ENCODE data around the gene NBEA.

The NBEA gene

DNA sequence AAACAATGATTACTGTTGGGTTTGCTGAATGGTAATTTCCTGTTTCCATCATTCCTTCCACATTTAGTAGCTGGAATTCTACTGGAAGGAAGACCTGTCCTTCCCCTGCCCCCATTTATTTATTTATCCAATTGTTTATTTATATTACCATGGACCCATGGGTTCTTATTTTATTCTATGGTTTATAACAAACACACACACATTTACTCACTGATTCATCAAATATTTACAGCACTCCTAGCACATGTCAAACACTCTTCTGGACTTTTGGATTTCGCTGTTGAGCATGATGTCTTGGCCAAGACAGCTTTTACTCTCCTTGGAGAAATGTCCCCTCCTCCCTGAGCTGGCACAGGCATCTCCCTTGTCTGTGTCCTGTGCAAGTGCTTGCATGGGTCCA is 762.3 kb downstream of the NBEA start:
- H3K27ac ChIP-seq: no peak overlapping the region
- TF ChIP-seq, protein P1, sequence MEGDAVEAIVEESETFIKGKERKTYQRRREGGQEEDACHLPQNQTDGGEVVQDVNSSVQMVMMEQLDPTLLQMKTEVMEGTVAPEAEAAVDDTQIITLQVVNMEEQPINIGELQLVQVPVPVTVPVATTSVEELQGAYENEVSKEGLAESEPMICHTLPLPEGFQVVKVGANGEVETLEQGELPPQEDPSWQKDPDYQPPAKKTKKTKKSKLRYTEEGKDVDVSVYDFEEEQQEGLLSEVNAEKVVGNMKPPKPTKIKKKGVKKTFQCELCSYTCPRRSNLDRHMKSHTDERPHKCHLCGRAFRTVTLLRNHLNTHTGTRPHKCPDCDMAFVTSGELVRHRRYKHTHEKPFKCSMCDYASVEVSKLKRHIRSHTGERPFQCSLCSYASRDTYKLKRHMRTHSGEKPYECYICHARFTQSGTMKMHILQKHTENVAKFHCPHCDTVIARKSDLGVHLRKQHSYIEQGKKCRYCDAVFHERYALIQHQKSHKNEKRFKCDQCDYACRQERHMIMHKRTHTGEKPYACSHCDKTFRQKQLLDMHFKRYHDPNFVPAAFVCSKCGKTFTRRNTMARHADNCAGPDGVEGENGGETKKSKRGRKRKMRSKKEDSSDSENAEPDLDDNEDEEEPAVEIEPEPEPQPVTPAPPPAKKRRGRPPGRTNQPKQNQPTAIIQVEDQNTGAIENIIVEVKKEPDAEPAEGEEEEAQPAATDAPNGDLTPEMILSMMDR (conservative IDR thresholded peaks at IDR 0.05): no peak

DNA sequence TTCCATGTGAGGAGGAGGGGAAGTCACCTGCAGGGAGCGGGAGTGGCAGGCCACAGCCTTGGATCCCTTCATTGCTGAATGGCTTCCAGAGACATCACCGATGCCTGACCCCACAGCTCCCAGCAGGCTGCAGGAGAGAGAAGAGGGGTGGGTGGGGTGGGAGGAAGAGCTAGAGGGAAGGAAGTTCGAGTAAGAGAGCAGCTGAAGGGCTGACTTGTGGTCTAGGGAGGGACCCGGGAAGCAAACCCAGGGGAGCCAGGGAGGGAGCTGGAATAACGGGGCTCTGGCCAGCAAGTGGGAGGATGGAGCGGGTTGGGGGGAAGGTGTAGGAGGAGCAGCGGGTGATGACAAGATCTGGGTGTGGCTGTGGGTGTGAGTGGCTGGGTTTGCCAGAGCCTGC is 764.2 kb downstream of the NBEA start:
- no peak overlapping the region for H3K27ac ChIP-seq
- TF ChIP-seq, protein P1 (conservative IDR thresholded peaks at IDR 0.05): no peak

DNA sequence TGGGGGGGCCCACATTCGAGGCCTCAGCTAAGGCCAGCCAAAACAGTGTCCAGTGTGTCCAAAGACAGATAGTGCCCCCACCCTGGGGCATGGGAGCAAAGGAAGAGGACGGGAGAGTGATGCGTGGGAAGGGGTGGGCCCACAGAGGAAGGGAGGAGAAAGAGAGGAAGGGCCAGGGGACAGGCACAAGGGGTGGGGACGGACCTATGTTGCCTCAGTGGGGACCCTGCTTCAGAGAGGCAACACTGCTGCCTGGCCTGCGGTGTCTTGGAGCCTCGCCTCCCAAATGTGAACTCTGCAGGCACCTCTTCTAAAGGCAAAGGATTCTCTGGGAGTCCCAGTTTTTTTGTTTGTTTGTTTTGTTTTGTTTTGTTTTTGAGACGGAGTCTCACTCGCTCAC is 764.7 kb downstream of the NBEA start:
- no peak overlapping the region for H3K27ac ChIP-seq
- TF ChIP-seq, protein P1 (conservative IDR thresholded peaks at IDR 0.05): no peak

DNA sequence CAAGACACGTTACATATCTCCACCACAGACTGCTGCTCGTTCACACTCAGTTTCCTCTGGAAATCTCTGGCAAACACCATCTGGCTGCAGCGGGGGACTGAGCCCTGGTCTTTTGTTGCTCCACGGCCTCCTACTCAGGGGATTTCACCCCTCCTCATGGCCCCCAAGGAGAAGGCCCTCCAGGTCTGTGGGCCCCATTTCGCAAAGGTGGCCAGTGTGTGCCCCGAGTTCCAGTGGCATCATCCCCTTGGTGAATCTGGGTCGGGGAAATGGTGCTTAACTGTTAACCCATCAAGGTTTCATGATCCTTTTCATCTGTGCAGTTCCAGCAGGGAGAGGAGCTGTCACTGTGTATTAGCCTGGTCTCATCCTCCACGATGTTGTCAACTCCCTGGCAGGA is 769.8 kb downstream of the NBEA start:
- TF ChIP-seq, protein P1 (conservative IDR thresholded peaks at IDR 0.05): no peak

DNA sequence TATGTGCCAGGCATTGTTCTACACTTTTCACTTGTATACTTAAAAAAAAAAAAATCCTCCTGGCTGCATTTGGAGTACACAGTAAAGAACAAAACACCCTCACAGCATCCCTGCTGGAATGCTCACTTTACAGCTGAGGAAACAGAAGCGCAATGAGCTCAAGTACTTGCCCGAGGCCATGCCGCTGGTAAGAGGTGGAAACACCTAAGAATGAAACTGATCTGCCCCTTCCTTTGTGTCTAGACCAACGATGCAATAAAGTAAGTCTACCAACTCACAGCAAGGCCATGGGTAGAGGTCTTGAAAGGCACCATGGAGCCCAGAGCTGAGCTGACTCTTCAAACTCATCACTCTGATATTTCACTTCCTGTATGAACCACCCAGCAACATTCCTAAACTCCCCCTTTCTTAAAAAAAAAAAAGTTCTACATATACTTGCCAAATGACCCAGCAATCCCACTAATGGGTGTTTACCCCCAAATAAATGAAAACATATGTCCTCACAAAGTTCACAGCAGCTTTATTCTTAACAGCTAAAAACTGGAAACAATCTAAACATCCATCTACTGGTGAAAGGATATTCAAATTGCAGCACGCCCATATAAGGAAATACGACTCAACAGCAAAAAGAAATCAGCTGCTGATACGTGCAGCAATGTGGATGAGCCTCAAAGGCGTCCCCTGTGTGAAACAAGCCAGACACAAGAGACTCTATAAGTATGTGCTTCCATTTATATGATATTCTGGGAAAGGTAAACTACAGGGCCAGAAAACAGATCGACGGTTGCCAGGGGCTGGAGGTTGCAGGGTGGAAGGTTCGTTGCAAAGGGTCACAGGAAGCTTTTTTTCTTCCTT is 771.1 kb downstream of the NBEA start:
- TF ChIP-seq, protein P1 (conservative IDR thresholded peaks at IDR 0.05): no peak
- no peak overlapping the region for H3K27ac ChIP-seq

More for the DNA sequence above, 769.8 kb downstream of the NBEA start:
- no peak overlapping the region for H3K27ac ChIP-seq

DNA sequence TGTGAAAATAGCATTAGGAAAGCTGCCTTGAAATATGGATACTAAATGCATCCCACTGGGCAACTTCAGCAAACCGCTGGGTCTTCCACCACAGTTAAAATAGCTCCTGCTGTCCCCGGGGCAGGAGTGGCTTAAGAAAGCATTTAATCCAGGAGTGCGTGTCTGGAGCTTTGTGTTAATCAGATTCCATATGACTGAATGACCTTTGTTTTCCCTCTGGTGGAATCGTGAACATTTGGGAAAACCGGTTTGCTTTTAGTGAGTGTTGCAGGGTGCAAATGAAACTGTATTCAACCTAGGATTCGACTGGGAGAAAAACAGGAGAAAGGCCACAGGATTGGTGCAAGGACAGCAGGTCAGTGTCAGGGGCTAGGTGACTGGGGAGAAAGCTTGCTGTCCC is 772.1 kb downstream of the NBEA start:
- TF ChIP-seq, protein P1 (conservative IDR thresholded peaks at IDR 0.05): no peak
- H3K27ac ChIP-seq: no peak overlapping the region

DNA sequence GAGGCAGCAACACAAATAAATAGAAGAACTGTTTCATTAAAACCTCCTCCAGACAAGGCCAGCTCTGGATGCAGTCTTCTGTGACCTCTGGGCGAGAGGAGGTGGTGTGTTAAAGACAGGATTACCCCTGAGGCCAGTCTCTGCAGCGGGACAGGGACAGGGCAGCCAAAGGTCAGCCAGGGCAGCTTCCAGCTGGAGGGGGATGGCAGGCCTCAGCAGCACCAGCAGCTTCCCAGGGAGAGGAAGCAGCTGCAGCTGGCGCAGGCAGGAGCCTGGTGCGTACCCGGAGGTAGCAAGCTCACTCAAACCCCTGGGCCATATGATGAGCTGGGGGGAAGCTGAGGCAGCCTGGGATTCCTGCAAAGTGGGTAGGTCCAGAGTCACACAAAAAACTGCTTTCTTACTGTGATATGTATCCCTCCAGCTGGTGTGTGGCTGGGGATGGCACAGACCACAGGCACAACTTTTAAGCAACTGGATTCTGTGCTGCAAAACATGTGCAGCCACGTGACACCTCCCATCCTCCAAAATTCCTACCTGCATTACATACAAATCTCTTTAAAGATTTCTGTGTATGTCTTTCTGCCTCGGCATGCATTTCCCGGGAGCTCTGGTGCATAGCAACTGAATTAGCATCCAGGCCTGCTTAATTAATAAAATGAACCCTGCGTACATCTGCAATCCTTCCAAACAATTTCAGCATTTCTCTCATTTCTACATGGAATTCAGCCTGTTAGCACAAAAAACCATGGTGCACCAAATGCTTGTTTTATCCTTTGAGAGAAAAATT is 772.7 kb downstream of the NBEA start:
- no peak overlapping the region for H3K27ac ChIP-seq
- TF ChIP-seq, protein P1 (conservative IDR thresholded peaks at IDR 0.05): no peak
